Naive B cell (primary cell): ENCODE data around the gene GPS1. TPM values are rescaled to one million over a fixed set of nuclear protein-coding genes. Genes with fewer than 3 reads are reported as not detected.

ENCODE experiments used
- ATAC-seq, 2 donors: fragments of 150-1000 bp; cut with Tn5 transposase; 2 replicates each; pipeline ENCODE4 v1.10.0; 2021; ENCODE audit warnings: low read depth in 2 of 2, mild to moderate bottlenecking in 2 of 2, moderate library complexity in 2 of 2
- DNase-seq: peaks from one replicate; pipeline ENCODE4 v3.0.0; 2022
- H3K27ac Mint-ChIP-seq, 6 donors: one replicate each; pipeline ENCODE4 v1.8.0; 2020 to 2022; ENCODE audit warnings: mild to moderate bottlenecking in 6 of 6, mixed read lengths in 6 of 6, moderate library complexity in 5 of 6, inconsistent platforms in 2 of 6
- H3K27me3 Mint-ChIP-seq, 3 donors: one replicate each; pipeline ENCODE4 v1.8.0; 2021 to 2022; ENCODE audit warnings: mixed read lengths in 3 of 3, mild to moderate bottlenecking in 1 of 3
- H3K36me3 Mint-ChIP-seq, 2 donors: one replicate each; pipeline ENCODE4 v1.8.0; 2020 to 2022; ENCODE audit warnings: mixed read lengths in 2 of 2, inconsistent platforms in 1 of 2, mild to moderate bottlenecking in 1 of 2
- H3K4me1 Mint-ChIP-seq, 3 donors: one replicate each; pipeline ENCODE4 v1.8.0; 2020 to 2022; ENCODE audit warnings: mixed read lengths in 3 of 3, inconsistent platforms in 1 of 3, mild to moderate bottlenecking in 1 of 3, moderate library complexity in 1 of 3
- H3K4me3 Mint-ChIP-seq, 8 donors: one replicate each; pipeline ENCODE4 v1.8.0; 2020 to 2022; ENCODE audit warnings: mild to moderate bottlenecking in 8 of 8, mixed read lengths in 8 of 8, moderate library complexity in 8 of 8, inconsistent platforms in 2 of 8
- H3K9me3 Mint-ChIP-seq, 7 donors: one replicate each; pipeline ENCODE4 v1.8.0; 2020 to 2022; ENCODE audit warnings: mixed read lengths in 7 of 7, mild to moderate bottlenecking in 5 of 7, inconsistent platforms in 2 of 7, moderate library complexity in 1 of 7
- polyA plus RNA-seq, 6 donors: library from polyadenylated mRNA; unstranded; fragments of 300-500 nt; fragmentation: Illumina TruSeq; gene quantifications; one replicate each; pipeline ENCODE4 v1.2.3, GENCODE V29; 2021; ENCODE audit warnings: low read depth in 6 of 6

Gene GPS1
- polyA plus RNA-seq, 6 donors from 2014 or later, result 103 to 138 (median 109) TPM

- Mint-ChIP-seq H3K4me1 (peaks cover 0 to 7% (median 6%) of the 10 kb centered on the region in 3 donors), H3K27me3 (no peaks in the 10 kb centered on the region), H3K4me3 (peak overlapping the region in 7 of 8 donors; percentile 15 to 75 (median 57)), H3K36me3 (no peaks in the 10 kb centered on the region), H3K9me3 (no peaks in the 10 kb centered on the region), H3K27ac (no peak overlapping the region)
- ATAC-seq (no peak), DNase-seq (no peak)
These were observed 44.3 kb downstream of the GPS1 start for GRCh38 chr17:82095777-82096708.

- Mint-ChIP-seq H3K4me1 (peaks cover 0 to 7% (median 6%) of the 10 kb centered on the region in 3 donors), H3K27ac (peak overlapping the region in 3 of 6 donors; percentile 62 to 81 (median 70)), H3K27me3 (no peaks in the 10 kb centered on the region), H3K36me3 (no peaks in the 10 kb centered on the region), H3K9me3 (no peaks in the 10 kb centered on the region), H3K4me3 (peak overlapping the region in 7 of 8 donors; percentile 42 to 76 (median 66))
- ATAC-seq (no peak), DNase-seq (no peak)
These were observed 45.0 kb downstream of the GPS1 start for GRCh38 chr17:82096709-82097183.

GRCh38 chr17:82097184-82097918 lies 45.7 kb downstream of the GPS1 start:
- Mint-ChIP-seq H3K27ac (peak overlapping the region in 1 of 6 donors; percentile 70), H3K36me3 (no peaks in the 10 kb centered on the region), H3K4me3 (peak overlapping the region in 7 of 8 donors; percentile 42 to 82 (median 74)), H3K4me1 (peaks cover 0 to 7% (median 6%) of the 10 kb centered on the region in 3 donors), H3K9me3 (no peaks in the 10 kb centered on the region), H3K27me3 (no peaks in the 10 kb centered on the region)
- ATAC-seq, result no peak
- no peak for DNase-seq

- ATAC-seq (no peak), DNase-seq (no peak)
- H3K9me3 Mint-ChIP-seq, result no peaks in the 10 kb centered on the region
- H3K4me1 Mint-ChIP-seq, result peaks cover 0 to 7% (median 6%) of the 10 kb centered on the region in 3 donors
- H3K27me3 Mint-ChIP-seq, result no peaks in the 10 kb centered on the region
- H3K4me3 Mint-ChIP-seq, result peak overlapping the region in 7 of 8 donors; percentile 44 to 85 (median 74)
- H3K36me3 Mint-ChIP-seq, result no peaks in the 10 kb centered on the region
- peak overlapping the region in 1 of 6 donors; percentile 54 for H3K27ac Mint-ChIP-seq
These were observed 46.1 kb downstream of the GPS1 start for GRCh38 chr17:82097919-82098168.

- no peaks in the 10 kb centered on the region for H3K27me3 Mint-ChIP-seq
- H3K4me1 Mint-ChIP-seq, result peaks cover 0 to 8% (median 7%) of the 10 kb centered on the region in 3 donors
- no peaks in the 10 kb centered on the region for H3K36me3 Mint-ChIP-seq
- DNase-seq (peak; percentile 93), ATAC-seq (peak; percentile 81 to 82)
- H3K4me3 Mint-ChIP-seq, result peak within 1 kb of the TSS; percentile 63 to 85 (median 76)
- H3K27ac Mint-ChIP-seq, result peak within 1 kb of the TSS in 2 of 6 donors; percentile 87 to 88
- H3K9me3 Mint-ChIP-seq, result no peaks in the 10 kb centered on the region
These were observed 46.7 kb downstream of the GPS1 start, which contains the start of gene FASN for GRCh38 chr17:82098169-82098938. Gene FASN (minus strand): TSS chr17:82098236. CDS start chr17:82096445, 1,791 bp downstream.

GRCh38 chr17:82098939-82099763 lies 47.5 kb downstream of the GPS1 start:
- ATAC-seq (peak; percentile 2 to 3), DNase-seq (peak; percentile 38)
- H3K4me1 Mint-ChIP-seq, result peaks cover 0 to 8% (median 7%) of the 10 kb centered on the region in 3 donors
- H3K36me3 Mint-ChIP-seq, result no peaks in the 10 kb centered on the region
- H3K27me3 Mint-ChIP-seq, result no peaks in the 10 kb centered on the region
- H3K27ac Mint-ChIP-seq, result peak overlapping the region in 4 of 6 donors; percentile 83 to 90 (median 88)
- H3K4me3 Mint-ChIP-seq, result peak overlapping the region; percentile 80 to 92 (median 85)
- no peaks in the 10 kb centered on the region for H3K9me3 Mint-ChIP-seq

- peak overlapping the region in 4 of 8 donors; percentile 10 to 85 (median 82) for H3K4me3 Mint-ChIP-seq
- H3K27ac Mint-ChIP-seq, result peak overlapping the region in 2 of 6 donors; percentile 67 to 74
- H3K27me3 Mint-ChIP-seq, result no peaks in the 10 kb centered on the region
- H3K9me3 Mint-ChIP-seq, result no peaks in the 10 kb centered on the region
- no peak for DNase-seq
- peaks cover 0 to 19% (median 12%) of the 10 kb centered on the region in 3 donors for H3K4me1 Mint-ChIP-seq
- no peaks in the 10 kb centered on the region for H3K36me3 Mint-ChIP-seq
- no peak for ATAC-seq
These were observed 49.0 kb downstream of the GPS1 start for GRCh38 chr17:82100502-82101298.

- H3K36me3 Mint-ChIP-seq, result no peaks in the 10 kb centered on the region
- no peaks in the 10 kb centered on the region for H3K9me3 Mint-ChIP-seq
- H3K27ac Mint-ChIP-seq, result peak overlapping the region in 1 of 6 donors; percentile 19
- no peaks in the 10 kb centered on the region for H3K27me3 Mint-ChIP-seq
- DNase-seq (no peak), ATAC-seq (no peak)
- H3K4me3 Mint-ChIP-seq, result peak overlapping the region in 1 of 8 donors; percentile 80
- peaks cover 5 to 25% (median 17%) of the 10 kb centered on the region in 3 donors for H3K4me1 Mint-ChIP-seq
These were observed 49.6 kb downstream of the GPS1 start for GRCh38 chr17:82101301-82101715.

- H3K9me3 Mint-ChIP-seq, result no peaks in the 10 kb centered on the region
- ATAC-seq (no peak), DNase-seq (no peak)
- H3K27me3 Mint-ChIP-seq, result no peaks in the 10 kb centered on the region
- peak overlapping the region in 3 of 6 donors; percentile 49 to 57 (median 51) for H3K27ac Mint-ChIP-seq
- peak overlapping the region in 1 of 8 donors; percentile 54 for H3K4me3 Mint-ChIP-seq
- H3K4me1 Mint-ChIP-seq, result peaks cover 8 to 29% (median 22%) of the 10 kb centered on the region in 3 donors
- H3K36me3 Mint-ChIP-seq, result no peaks in the 10 kb centered on the region
These were observed 50.3 kb downstream of the GPS1 start for GRCh38 chr17:82101767-82102679.

- Mint-ChIP-seq H3K27me3 (no peaks in the 10 kb centered on the region), H3K9me3 (no peaks in the 10 kb centered on the region), H3K4me1 (peaks cover 8 to 33% (median 24%) of the 10 kb centered on the region in 3 donors), H3K4me3 (peak overlapping the region in 1 of 8 donors; percentile 30), H3K27ac (peak overlapping the region in 4 of 6 donors; percentile 19 to 94 (median 54)), H3K36me3 (no peaks in the 10 kb centered on the region)
- DNase-seq, result no peak
- no peak for ATAC-seq
These were observed 52.1 kb downstream of the GPS1 start for GRCh38 chr17:82103553-82104451.
